NCI-H1694 treated with DMSO at 0.1 percent for 48 hours (cell line): Measurements from ENCODE around the gene CADM2.

Experiments
- DNase-seq: peaks from one replicate; lab custom pipeline; 2025; lab: John Stamatoyannopoulos, UW

CADM2 gene

GRCh38 chr3:85189731-85190130 is 230.9 kb downstream of the CADM2 start:
- DNase-seq: no peak

- no peak for DNase-seq
These were observed 234.8 kb downstream of the CADM2 start for GRCh38 chr3:85193565-85193964.

GRCh38 chr3:85208650-85209049 is 249.9 kb downstream of the CADM2 start:
- no peak for DNase-seq

- no peak for DNase-seq
These were observed 251.8 kb downstream of the CADM2 start for GRCh38 chr3:85210540-85210939.

- no peak for DNase-seq
These were observed 270.2 kb downstream of the CADM2 start for GRCh38 chr3:85228966-85229365.

- DNase-seq: no peak
These were observed 285.3 kb downstream of the CADM2 start for GRCh38 chr3:85244091-85244490.

- DNase-seq: no peak
These were observed 285.7 kb downstream of the CADM2 start for GRCh38 chr3:85244519-85244918.

- no peak for DNase-seq
These were observed 293.0 kb downstream of the CADM2 start for GRCh38 chr3:85251766-85252165.

GRCh38 chr3:85252686-85253085 is 293.9 kb downstream of the CADM2 start:
- DNase-seq: no peak

GRCh38 chr3:85254738-85255137 is 295.9 kb downstream of the CADM2 start:
- DNase-seq: no peak

- no peak for DNase-seq
These were observed 297.2 kb downstream of the CADM2 start for GRCh38 chr3:85255949-85256348.

GRCh38 chr3:85258326-85258725 is 299.5 kb downstream of the CADM2 start:
- no peak for DNase-seq

GRCh38 chr3:85258819-85259218 is 300.0 kb downstream of the CADM2 start:
- no peak for DNase-seq

- no peak for DNase-seq
These were observed 301.0 kb downstream of the CADM2 start for GRCh38 chr3:85259748-85260147.

GRCh38 chr3:85264381-85264780 is 305.6 kb downstream of the CADM2 start:
- no peak for DNase-seq

GRCh38 chr3:85270488-85270887 is 311.7 kb downstream of the CADM2 start:
- DNase-seq: no peak

GRCh38 chr3:85271911-85272310 is 313.1 kb downstream of the CADM2 start:
- no peak for DNase-seq

- DNase-seq: no peak
These were observed 329.5 kb downstream of the CADM2 start for GRCh38 chr3:85288257-85288656.

GRCh38 chr3:85297291-85297690 is 338.5 kb downstream of the CADM2 start:
- no peak for DNase-seq

GRCh38 chr3:85298032-85298431 is 339.2 kb downstream of the CADM2 start:
- DNase-seq: no peak

GRCh38 chr3:85303156-85303555 is 344.4 kb downstream of the CADM2 start:
- DNase-seq: no peak

- DNase-seq: no peak
These were observed 345.7 kb downstream of the CADM2 start for GRCh38 chr3:85304360-85304964.

GRCh38 chr3:85312331-85312730 is 353.5 kb downstream of the CADM2 start:
- no peak for DNase-seq

GRCh38 chr3:85313380-85313779 is 354.6 kb downstream of the CADM2 start:
- DNase-seq: no peak

GRCh38 chr3:85316252-85316651 is 357.5 kb downstream of the CADM2 start:
- DNase-seq: no peak
